MCF 10A (cell line): ENCODE data around the gene SEPTIN12. TPM values are rescaled to one million over a fixed set of nuclear protein-coding genes. Genes with fewer than 3 reads are reported as not detected.
A peak's percentile ranks its signal among the peaks of the same experiment; 100 is the strongest.

ENCODE experiments used
- BruUV-seq: library from RNA; stranded (reverse); fragments of 400-500 nt; replicated peaks from 2 replicates; lab custom pipeline; 2021; lab: Mats Ljungman, UMichigan
- CTCF ChIA-PET: fragments of 300-600 bp; sonication (Branson Sonifier 250); formaldehyde crosslinking; extraction: SDS; loops from one replicate; lab custom pipeline; 2021; ENCODE audit warnings: antibody characterized with exemption, inconsistent platforms; lab: Yijun Ruan, JAX
- POLR2A ChIA-PET: fragments of 300-600, 350-650 bp; sonication (Branson Sonifier 250); formaldehyde crosslinking; extraction: SDS; loops from one replicate; lab custom pipeline; 2020; ENCODE audit warnings: antibody characterized with exemption, inconsistent platforms; lab: Yijun Ruan, JAX
- DNase-seq: peaks from one replicate; pipeline ENCODE4 v3.0.0-alpha.2; 2018; ENCODE audit not compliant: unreplicated experiment
- H3K27ac Mint-ChIP-seq: one replicate; pipeline ENCODE4 v1.8.0; 2022; ENCODE audit warnings: mild to moderate bottlenecking, low read depth, mixed read lengths; ENCODE audit not compliant: unreplicated experiment
- H3K27me3 Mint-ChIP-seq: one replicate; pipeline ENCODE4 v1.8.0; 2022; ENCODE audit warnings: mixed read lengths; ENCODE audit not compliant: insufficient read depth, unreplicated experiment
- H3K36me3 Mint-ChIP-seq: one replicate; pipeline ENCODE4 v1.8.0; 2022; ENCODE audit warnings: mild to moderate bottlenecking, moderate library complexity, mixed read lengths; ENCODE audit not compliant: insufficient read depth, unreplicated experiment
- H3K4me1 Mint-ChIP-seq: one replicate; pipeline ENCODE4 v1.8.0; 2022; ENCODE audit warnings: mixed read lengths; ENCODE audit not compliant: insufficient read depth, unreplicated experiment
- H3K4me3 Mint-ChIP-seq: one replicate; pipeline ENCODE4 v1.8.0; 2022; ENCODE audit warnings: mild to moderate bottlenecking, moderate library complexity, mixed read lengths; ENCODE audit not compliant: unreplicated experiment
- H3K9me3 Mint-ChIP-seq: one replicate; pipeline ENCODE4 v1.8.0; 2022; ENCODE audit warnings: mixed read lengths; ENCODE audit not compliant: unreplicated experiment
- intact Hi-C: fragments of 100-400 bp; cut with micrococcal nuclease; formaldehyde crosslinking; loops from 2 replicates; pipeline ENCODE4 v1.14.1; 2022
- total RNA-seq: library from RNA; stranded (reverse); gene quantifications from 2 replicates; pipeline ENCODE4 v1.2.3, GENCODE V29; 2022
- TF ChIP-seq, protein P1 (sequence below): fragments of 200-600 bp; IDR thresholded peaks from one replicate; pipeline ENCODE4 v1.8.0; 2022; ENCODE audit warnings: antibody characterized with exemption, mild to moderate bottlenecking; ENCODE audit not compliant: unreplicated experiment

Gene SEPTIN12
- total RNA-seq, 1 experiment from 2014 or later, result not detected

DNA sequence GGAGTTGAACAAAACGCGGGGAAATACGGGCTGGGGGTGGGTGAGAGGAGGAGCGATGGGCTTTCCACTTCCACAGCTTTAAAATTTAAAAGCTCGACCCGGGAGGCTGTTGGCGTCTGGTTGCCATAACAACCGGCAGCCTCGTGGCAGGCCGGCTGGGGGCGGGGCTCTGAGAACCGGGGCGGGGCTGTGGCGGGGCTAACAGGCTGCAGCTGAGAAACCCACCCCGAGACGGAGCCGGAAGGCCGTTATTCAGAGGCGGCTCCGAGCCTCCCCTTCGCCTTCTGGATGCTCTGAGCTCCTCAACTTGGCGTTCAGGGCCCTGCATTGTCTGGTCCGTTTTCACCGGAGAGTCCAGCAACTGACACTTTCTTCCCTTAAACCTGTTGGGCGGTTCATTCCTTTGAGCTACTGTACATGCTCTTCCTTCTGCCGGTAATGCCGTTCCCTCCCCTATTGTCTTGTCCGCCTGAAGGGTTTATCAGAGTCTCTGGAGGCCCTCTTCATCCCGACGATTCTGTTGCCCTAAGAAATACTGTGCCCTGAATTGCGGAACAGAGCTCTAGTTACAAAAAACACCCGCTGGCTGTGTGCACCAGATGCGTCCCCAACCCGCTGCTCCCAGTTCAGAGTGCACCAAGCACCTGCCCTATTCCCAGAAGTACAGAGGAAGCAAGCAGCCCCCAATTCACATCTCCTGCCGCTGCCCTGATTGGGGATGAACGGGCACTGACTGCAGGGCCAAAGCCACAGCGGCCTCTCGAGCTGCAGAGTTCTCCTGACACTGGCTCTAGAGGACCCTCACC, 53.2 kb downstream of the SEPTIN12 start:
- Mint-ChIP-seq H3K9me3 (no peaks in the 10 kb centered on the region), H3K4me1 (peaks cover 13% of the 10 kb centered on the region), H3K27me3 (no peaks in the 10 kb centered on the region), H3K36me3 (peaks cover 28% of the 10 kb centered on the region), H3K27ac (peak overlapping the region; percentile 98), H3K4me3 (peak overlapping the region; percentile 98)
- POLR2A ChIA-PET, result interaction anchor here (0.5 to 2.9 kb wide), 28 partner anchors 10 to 337 kb away, joined by 3 to 64 read pairs (median 5); partner anchors contain the start of genes ALG1, GLYR1, ROGDI and SEPTIN12
- peak; percentile 72 for DNase-seq
- CTCF ChIA-PET, result interaction anchor here (0.5 to 1.3 kb wide), 10 partner anchors 18 to 411 kb away, joined by 3 to 7 read pairs (median 3); partner anchors contain the start of gene MGRN1
- TF ChIP-seq, protein P1, sequence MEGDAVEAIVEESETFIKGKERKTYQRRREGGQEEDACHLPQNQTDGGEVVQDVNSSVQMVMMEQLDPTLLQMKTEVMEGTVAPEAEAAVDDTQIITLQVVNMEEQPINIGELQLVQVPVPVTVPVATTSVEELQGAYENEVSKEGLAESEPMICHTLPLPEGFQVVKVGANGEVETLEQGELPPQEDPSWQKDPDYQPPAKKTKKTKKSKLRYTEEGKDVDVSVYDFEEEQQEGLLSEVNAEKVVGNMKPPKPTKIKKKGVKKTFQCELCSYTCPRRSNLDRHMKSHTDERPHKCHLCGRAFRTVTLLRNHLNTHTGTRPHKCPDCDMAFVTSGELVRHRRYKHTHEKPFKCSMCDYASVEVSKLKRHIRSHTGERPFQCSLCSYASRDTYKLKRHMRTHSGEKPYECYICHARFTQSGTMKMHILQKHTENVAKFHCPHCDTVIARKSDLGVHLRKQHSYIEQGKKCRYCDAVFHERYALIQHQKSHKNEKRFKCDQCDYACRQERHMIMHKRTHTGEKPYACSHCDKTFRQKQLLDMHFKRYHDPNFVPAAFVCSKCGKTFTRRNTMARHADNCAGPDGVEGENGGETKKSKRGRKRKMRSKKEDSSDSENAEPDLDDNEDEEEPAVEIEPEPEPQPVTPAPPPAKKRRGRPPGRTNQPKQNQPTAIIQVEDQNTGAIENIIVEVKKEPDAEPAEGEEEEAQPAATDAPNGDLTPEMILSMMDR, result no peak
- intact Hi-C loops, result loop anchor here (1.0 to 10.0 kb wide), 3 partner anchors 32 to 360 kb away; partner anchors contain the start of genes EEF2KMT and ZNF500
- BruUV-seq, result TSS peak; percentile 68

- H3K4me1 Mint-ChIP-seq, result peaks cover 13% of the 10 kb centered on the region
These were observed 53.9 kb downstream of the SEPTIN12 start, which contains the start of the genes ANKS3 and DNAAF8 for GRCh38 chr16:4734063-4734729. ANKS3 (minus strand) TSS chr16:4734271; CDS start chr16:4730149, 4,122 bp downstream. DNAAF8 (plus strand) TSS chr16:4734537; CDS start chr16:4736515, 1,978 bp downstream.

DNA sequence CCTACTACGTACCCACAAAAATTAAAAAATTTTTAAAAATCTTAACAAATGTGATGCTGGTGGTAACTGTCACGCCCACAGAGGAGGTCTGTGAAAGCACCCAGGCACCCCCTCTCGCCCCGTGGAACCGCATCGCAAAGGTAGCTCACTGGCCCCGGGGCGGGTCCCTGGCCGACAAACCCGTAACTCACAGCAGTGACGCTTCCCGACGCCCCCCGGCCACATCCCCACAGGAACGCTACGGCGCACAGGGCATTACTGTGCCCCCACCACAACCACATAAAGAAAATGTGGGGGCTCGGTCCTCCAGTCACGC, 54.4 kb downstream of the SEPTIN12 start:
- peaks cover 13% of the 10 kb centered on the region for H3K4me1 Mint-ChIP-seq

More at GRCh38 chr16:4734063-4734729, 53.9 kb downstream of the SEPTIN12 start, which contains the start of the genes ANKS3 and DNAAF8:
- POLR2A ChIA-PET, result interaction anchor here (0.6 to 2.9 kb wide), 29 partner anchors 10 to 338 kb away, joined by 3 to 64 read pairs (median 5); partner anchors contain the start of genes ALG1, GLYR1, NUDT16L1 and ROGDI
- Mint-ChIP-seq H3K36me3 (peaks cover 34% of the 10 kb centered on the region), H3K9me3 (no peaks in the 10 kb centered on the region), H3K27ac (peak within 1 kb of the TSS; percentile 98), H3K27me3 (no peaks in the 10 kb centered on the region), H3K4me3 (peak within 1 kb of the TSS; percentile 98)
- TF ChIP-seq, protein P1, result no peak
- intact Hi-C loops, result loop anchor here (1.0 to 10.0 kb wide), 3 partner anchors 33 to 361 kb away; partner anchors contain the start of genes EEF2KMT and ZNF500
- no TSS peak for BruUV-seq
- peak; percentile 98 for DNase-seq
- CTCF ChIA-PET, result interaction anchor here (0.6 to 1.3 kb wide), 9 partner anchors 17 to 410 kb away, joined by 3 to 7 read pairs (median 3); partner anchors contain the start of gene MGRN1

More for the DNA sequence above, 54.4 kb downstream of the SEPTIN12 start:
- ChIA-PET POLR2A (interaction anchor here (0.5 to 2.9 kb wide), 24 partner anchors 9 to 338 kb away, joined by 3 to 64 read pairs (median 5); partner anchors contain the start of genes ALG1, GLYR1, NUDT16L1 and ROGDI), CTCF (interaction anchor here (0.6 to 1.3 kb wide), 5 partner anchors 35 to 223 kb away, joined by 3 to 7 read pairs (median 3); partner anchors contain the start of gene MGRN1)
- Mint-ChIP-seq H3K9me3 (no peaks in the 10 kb centered on the region), H3K4me3 (peak overlapping the region; percentile 98), H3K27ac (peak overlapping the region; percentile 98), H3K36me3 (peaks cover 34% of the 10 kb centered on the region), H3K27me3 (no peaks in the 10 kb centered on the region)
- TF ChIP-seq, protein P1, result no peak
- no peak for DNase-seq
- BruUV-seq, result TSS peak; percentile 54
- intact Hi-C loops, result loop anchor here (1.0 to 10.0 kb wide), 3 partner anchors 34 to 361 kb away; partner anchors contain the start of genes EEF2KMT and ZNF500
